GM18951 (cell line): ENCODE results near the gene GRB7.
A peak's percentile ranks its signal among the peaks of the same experiment; 100 is the strongest.
"Not testable (repeated sequence)": the region's sequence is repeated elsewhere in the genome, so short reads cannot be mapped to it uniquely, and the experiment has no call there.

Experiments
- POLR2A ChIP-seq: IDR thresholded peaks from 4 replicates; pipeline ENCODE4 v1.6.1; 2011; ENCODE audit warnings: mild to moderate bottlenecking; ENCODE audit not compliant: insufficient read length, insufficient read depth; ENCODE audit errors: extremely low read depth
- in situ Hi-C: fragments of 300-500 bp; cut with MboI; formaldehyde crosslinking; loops from one replicate; pipeline ENCODE4 v1.12.0; 2022; ENCODE audit warnings: low sequenced_read_pairs, mixed read lengths, inconsistent platforms; ENCODE audit not compliant: unreplicated experiment

Gene GRB7

DNA sequence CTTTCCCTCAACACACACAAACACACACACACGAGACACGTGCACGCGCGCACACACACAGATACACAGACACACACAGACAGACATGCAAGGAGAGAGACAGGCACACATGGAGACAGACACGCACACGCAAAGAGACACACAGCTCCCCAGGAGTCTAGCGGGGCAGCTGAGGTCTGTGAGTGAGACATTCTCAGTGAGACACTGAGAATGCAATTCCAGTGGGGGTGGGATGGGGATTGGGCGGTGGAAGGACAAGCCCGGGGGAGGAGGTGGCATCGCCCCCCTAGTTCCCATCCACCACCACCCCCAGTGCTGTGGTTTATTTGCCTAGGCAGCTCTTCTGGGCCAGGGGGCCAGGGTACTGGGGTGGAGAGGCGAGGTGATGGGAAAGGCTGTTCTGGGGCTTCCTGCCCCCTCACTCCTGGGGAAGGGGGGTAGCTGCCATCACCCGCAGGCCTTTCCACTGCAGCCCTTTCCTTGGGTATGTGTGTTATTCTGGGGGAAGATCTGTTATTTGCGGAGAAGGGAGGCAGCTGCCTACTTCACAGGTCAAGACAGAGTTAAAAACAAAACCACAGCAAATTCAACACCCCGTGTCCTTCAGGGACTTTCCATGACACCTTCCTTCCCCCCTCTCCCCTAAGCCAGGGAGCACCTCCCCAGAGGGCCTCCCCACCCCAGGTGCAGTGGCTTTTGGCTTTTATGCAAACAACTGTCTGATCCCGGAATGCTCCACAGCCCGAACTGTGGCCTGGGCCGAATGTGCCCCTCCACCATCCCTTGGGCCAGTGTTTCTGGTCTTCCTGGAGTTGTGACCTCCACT, 18.0 kb downstream of the GRB7 start:
- peak; percentile 52 for TF ChIP-seq POLR2A
- in situ Hi-C loops, result no loop called here

DNA sequence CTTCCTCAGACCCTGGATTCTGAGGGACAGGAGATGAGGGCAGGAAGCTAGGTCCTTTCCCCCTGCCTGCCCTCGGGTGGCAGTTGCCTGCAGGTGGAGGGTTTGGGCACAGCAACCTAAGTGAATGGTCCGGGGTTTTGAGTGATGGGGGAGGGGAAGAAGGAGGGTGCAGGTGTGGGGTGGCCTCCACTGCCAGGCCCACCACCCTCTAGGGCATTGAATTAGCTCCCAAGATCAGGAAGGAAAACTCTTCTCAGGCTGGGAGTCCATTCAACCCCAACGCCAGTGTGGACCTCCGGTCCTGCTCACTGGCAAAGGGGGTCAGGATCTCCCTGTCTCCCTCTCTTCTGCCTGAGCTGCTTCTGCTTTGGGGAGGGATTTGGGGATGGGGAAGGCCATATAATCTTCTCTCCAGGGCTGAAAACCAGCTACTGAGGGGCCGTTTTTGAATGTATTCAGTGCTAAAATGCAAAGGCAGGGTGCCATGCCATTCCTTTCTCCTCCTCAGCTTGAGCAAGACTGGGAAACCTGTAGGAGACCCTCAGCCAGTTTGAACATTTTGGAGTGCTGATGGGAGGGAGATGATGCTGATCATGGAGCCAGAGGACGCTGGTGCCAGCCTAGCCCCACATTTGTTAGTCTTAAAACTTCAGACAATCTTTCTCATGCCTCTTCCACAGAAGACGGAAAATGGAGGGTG, 18.8 kb downstream of the GRB7 start:
- no peak for TF ChIP-seq POLR2A
- in situ Hi-C loops, result no loop called here

DNA sequence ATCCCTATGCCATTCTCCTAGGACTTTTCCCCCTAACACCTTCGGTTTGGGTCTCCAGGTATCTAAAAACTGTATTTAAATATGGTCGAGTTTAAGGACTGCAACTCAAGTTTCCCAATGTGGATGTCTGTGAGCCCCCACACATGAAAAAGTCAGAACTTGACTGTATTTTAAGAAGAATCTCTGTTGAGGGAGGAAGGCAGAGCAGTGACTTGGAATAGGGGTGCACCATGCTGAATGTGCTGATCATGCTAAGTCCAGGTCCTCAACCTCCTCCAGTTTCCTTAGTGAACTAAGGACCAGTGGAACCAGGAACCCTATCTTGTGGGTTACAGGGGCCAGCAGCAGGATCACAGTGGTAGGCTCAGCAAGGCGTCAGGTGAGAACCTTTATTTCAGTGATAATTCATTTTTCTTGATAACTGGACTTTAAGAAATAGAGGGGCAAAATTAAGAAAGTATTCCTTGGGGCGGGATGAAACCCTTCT, 19.5 kb downstream of the GRB7 start:
- in situ Hi-C loops, result no loop called here
- TF ChIP-seq POLR2A, result no peak

DNA sequence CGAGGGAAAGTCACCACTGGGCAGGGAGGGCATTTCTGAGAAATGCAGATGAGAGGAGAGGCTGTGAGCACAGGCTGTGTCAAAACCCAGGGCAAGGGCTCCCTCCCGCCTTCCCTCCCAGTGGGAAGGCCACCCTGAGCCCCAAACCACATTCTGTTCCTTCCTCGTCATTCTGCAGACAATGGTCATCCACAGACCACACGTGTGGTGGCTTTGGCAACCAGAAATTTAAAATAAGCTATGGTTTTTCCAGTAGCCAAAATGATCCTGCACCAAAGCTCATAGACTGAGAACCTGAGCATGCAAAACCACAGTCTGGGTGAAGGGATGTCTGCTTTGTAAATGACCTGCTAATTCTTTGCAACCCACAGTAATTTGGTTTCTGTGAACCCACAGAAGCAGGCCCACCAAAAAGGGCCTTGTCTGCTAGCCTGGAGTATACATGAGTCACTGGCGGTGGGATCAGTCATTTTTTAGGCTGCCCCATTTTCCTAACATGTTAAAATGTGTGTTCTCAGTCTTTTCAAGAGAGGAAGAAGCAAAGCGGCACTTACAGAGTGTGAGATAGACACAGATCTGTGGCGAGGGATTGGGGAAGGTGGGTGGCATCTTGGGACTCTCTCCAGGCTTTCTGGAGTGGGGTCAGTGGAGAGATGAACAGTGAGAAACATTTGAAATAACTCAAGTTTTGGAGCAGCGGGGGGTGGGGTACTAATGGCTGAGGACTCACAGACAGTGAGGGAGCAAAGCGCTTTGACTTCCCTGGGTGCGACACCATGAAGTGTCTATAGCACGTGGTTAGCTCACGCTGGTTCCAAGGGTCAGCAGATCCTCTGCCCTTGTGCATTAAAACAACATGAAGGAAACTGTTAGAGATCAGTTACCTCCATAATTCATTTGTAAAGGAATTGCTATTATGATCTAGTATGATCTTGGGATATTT, 20.5 kb downstream of the GRB7 start:
- in situ Hi-C loops, result no loop called here
- no peak for TF ChIP-seq POLR2A

DNA sequence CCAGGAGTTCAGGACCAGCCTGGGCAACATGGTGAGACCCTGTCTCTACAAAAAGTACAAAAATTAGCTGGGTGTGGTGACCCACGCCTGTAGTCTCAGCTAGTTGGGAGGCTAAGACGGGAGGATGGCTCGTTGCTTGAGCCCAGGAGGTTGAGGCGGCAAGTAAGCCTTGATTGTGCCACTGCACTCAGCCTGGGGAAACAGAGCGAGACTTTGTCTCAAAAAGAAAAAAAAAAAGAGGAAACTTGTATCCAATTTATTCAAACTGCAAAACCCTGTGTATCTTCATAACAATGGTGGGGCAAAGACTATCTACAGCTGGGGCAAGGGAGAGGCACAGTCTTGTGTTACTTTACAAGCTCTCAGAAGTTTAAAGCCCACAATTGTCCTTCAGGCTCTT, 21.5 kb downstream of the GRB7 start:
- in situ Hi-C loops, result no loop called here

DNA sequence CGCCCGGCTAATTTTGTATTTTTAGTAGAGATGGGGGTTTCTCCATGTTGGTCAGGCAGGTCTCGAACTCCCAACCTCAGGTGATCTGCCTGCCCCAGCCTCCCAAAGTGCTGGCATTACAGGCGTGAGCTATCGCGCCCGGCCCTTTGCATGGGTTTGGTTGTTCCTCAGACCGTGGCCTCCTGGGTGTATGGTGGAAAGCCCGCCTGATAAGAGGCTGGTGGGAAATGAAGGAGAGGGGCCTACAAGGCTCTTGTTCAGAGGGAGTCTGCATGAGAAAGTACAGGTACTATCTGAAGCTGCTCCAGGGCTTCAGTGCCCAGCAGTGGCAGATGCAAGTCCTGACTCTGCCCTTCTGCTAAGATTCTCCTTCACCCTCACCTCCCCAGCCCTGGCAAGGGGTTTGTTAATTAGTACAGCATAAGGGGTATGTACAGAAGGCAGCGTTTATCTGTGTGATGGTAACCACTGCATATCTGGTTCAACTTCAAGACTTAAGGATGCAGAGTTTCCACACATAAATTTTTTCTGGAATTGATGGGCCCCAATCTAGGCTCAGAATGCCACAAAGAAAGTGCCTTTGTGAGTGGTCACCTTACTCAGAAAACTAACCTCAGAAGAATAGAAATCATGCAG, 24.2 kb downstream of the GRB7 start:
- no peak for TF ChIP-seq POLR2A
- in situ Hi-C loops, result no loop called here

More for the DNA sequence above, 21.5 kb downstream of the GRB7 start:
- no peak for TF ChIP-seq POLR2A

DNA sequence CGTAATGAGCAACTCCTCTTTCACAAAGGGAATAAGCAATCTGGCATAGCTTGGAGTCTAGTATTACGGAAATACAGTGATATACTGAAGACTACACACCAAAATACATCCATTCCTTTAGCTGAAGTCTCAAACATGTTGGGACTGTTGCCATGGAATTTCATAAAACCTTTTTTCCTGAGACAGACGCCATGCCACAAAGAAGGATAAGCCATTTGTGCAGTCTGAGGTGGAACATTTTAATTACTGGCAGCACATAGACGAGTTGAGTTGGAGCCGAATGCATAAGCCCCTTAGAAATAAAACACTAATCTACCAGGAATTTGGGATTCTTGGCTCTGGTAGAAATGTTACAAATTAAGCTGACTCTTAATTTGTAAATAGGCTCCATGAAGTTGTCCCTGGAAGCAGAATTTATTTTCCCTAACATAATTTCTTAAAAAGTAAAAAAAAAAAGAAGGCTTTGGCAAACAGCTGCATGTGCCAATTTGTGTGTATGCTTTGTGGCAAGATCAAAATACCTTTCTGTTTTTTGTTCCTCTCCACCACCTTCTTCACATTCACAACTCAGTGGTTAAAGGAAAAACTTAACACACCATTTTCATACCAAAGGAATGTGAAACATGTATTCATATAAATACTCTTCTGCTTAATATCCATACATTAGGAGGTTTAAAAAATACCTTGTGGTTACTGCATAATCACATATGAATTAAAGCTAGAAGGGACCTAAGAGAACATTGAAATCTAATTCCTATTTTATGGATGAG, 25.5 kb downstream of the GRB7 start:
- TF ChIP-seq POLR2A, result no peak
- in situ Hi-C loops, result no loop called here

DNA sequence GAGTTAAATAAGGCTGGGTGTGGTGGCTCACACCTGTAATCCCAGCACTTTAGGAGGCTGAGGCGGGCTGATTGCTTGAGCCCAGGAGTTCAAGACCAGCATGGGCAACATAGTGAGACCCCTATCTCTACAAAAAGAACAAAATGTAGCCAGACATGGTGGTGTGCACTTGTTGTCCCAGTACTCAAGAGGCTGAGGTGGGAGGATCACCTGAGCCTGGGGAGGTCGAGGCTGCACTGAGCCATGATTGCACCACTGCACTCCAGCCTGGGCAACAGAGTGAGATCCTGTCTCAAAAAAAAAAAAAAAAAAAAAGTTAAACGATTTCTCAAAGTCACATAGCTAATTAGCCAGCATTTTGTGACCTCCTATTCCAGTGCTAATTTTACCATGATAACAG, 26.4 kb downstream of the GRB7 start:
- in situ Hi-C loops, result not testable (repeated sequence)

DNA sequence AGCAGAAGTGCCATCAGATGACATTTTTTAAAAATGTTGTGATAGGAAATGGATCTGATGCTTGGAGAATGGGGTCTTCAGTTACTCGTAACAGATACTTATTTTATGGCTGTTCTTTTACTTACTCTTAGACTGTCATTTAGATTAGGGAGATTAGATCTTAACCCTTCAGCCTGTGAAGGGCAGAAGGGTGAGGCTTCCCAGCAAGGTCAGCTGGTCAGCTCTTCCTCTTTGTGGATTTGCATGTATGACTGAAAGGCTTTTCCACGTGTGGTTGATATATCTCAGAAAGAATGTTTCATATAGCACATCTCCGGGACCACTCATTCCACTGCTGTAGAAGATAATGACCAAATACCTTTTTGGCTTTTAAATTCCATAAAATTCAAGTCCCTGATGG, 27.4 kb downstream of the GRB7 start:
- in situ Hi-C loops, result loop anchor here (5.0 kb wide), 1 partner anchor 97 kb away; the partner anchor contains the start of gene IKZF3

DNA sequence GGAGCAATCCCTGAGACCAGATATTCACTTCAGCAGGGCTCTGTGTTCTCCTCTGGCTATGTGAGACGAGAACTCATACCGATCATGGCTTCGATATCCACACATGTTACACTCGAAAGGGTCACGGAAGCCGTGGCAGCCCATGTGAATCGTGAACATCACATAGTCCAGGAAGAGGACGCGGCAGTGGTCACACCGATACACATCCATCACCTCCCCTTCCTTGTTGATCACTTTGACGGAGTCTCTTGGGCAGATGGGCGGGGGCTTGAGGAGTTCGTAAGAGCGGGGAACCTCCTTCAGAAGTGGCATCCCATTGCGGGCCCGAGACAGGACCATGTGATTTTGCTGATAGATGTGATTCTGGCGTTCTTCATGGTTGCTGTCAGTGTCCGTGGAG, 28.0 kb downstream of the GRB7 start:
- in situ Hi-C loops, result loop anchor here (5.0 kb wide), 1 partner anchor 97 kb away; the partner anchor contains the start of gene IKZF3
- no peak for TF ChIP-seq POLR2A

More for the DNA sequence above, 27.4 kb downstream of the GRB7 start:
- no peak for TF ChIP-seq POLR2A

DNA sequence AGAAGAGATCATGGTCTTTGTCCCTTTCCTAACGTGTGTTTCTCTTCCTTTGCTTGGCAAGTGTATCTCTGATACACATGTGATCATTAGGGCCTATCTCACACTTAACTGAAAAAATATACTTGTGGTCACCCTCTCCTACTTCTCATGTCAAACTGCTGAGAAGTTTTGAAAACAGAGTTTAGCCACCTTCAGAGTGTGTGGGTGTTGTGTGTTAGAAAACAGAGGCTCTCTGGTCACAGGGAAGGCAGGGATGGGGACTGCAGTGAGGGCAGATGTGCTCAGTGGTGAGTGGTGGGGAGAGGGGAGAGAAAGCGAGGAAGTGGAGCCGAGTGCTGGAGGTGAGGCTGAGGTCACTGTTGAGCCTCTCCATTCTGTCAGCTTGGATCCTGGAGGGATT, 29.4 kb downstream of the GRB7 start:
- TF ChIP-seq POLR2A, result no peak
- in situ Hi-C loops, result loop anchor here (5.0 kb wide), 1 partner anchor 95 kb away; the partner anchor contains the start of gene IKZF3
